H1 (cell line): ENCODE measurements around the gene LPP. TPM values are rescaled to one million over a fixed set of nuclear protein-coding genes. Genes with fewer than 3 reads are reported as not detected.

Source experiments
- SP2 ChIP-seq: IDR thresholded peaks from 2 replicates; pipeline ENCODE4 v1.6.1; 2012; ENCODE audit warnings: mild to moderate bottlenecking, low read length, inconsistent platforms
- polyA plus RNA-seq, 7 experiments: library from polyadenylated mRNA; depleted of rRNA in 3 of 7; stranded (reverse) in 5 of 7; unstranded in 2 of 7; fragments of >200 nt in 5 of 7; fragments of 200-250 nt in 2 of 7; gene quantifications; 1 replicate in 5 of 7; 2 replicates in 1 of 7; 4 replicates in 1 of 7; pipeline versions ENCODE4 v1.2.1 to v1.2.3, GENCODE V29; 2011 to 2013; ENCODE audit warnings: missing spikeins in 2 of 7, mixed read lengths in 2 of 7
- total RNA-seq: library from RNA; stranded (reverse); fragmentation: NEBNext Ultra II Directional; extraction: Animal tissue kit (Norgen Biotek cat#: 25700); gene quantifications from 2 replicates; pipeline ENCODE4 v1.2.1, GENCODE V29; 2021

Gene LPP
- total and polyA plus RNA-seq, 2 of the 8 experiments (the other 6 are each of a cell fraction or from before 2014, with no cell fraction given) = 10.0 to 53.3 TPM

DNA sequence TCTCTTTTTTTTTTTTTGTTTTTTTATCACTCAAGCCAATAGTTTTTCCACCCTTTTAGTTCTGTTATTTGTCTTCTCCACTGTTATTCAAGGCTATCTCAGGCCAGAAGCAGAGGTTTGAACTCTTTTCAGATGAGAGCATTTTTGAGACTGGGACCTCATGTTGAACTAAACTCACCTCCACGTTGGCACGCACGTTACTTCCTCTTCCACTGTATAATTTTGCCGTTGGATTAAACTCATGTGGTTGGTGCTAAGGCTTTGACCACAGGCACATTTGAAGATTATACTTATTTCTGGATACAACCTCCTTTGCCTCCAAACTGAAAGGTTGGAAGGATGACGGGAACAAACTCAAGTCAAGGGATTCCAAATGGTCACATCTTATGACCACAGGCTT lies 516.5 kb downstream of the LPP start (continued):
- TF ChIP-seq SP2 = no peak
- TF ChIP-seq, all 59 proteins: peak for 0
